K562 treated with DMSO at 1 percent for 4 hours (cell line): ENCODE data around the gene MEPE. TPM values are rescaled to one million over a fixed set of nuclear protein-coding genes. Genes with fewer than 3 reads are reported as not detected.

Experiments
- total RNA-seq: library from RNA; unstranded; fragments of 300-600 nt; gene quantifications from 2 replicates; pipeline ENCODE4 v1.2.3, GENCODE V29; 2022; ENCODE audit not compliant: insufficient read depth

The MEPE gene, protein sequence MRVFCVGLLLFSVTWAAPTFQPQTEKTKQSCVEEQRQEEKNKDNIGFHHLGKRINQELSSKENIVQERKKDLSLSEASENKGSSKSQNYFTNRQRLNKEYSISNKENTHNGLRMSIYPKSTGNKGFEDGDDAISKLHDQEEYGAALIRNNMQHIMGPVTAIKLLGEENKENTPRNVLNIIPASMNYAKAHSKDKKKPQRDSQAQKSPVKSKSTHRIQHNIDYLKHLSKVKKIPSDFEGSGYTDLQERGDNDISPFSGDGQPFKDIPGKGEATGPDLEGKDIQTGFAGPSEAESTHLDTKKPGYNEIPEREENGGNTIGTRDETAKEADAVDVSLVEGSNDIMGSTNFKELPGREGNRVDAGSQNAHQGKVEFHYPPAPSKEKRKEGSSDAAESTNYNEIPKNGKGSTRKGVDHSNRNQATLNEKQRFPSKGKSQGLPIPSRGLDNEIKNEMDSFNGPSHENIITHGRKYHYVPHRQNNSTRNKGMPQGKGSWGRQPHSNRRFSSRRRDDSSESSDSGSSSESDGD
- total RNA-seq: not detected in 2 replicates

DNA sequence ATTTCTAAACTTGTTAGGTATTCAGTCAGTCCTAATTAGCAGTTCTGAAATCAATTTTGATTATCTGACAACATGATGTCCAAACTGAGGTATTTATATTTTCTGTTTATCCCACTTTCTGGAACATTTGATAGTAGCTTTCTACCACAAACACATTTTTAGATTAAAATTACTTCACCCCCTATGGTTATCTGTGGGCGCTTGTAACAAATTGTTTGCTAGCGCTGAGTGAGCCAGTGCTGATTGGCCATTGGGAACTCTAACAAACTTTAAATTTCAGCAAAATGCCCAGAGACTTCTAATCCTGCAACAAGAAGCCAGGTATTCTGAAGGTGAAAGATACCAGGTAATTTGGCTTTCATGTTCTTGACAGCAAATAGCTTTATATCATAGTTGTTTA, at the start of gene MEPE:
Gene MEPE (plus strand): TSS at position 301 of the 400 bp plus-strand sequence. CDS start 1,746 bp downstream, outside the sequence.

GRCh38 chr4:87799301-87800113, 33.3 kb upstream of the MEPE start, which contains the start of gene IBSP:
TSS of gene IBSP (plus strand) at chr4:87799554. CDS start at chr4:87802362, 2,808 bp downstream.

Other genes starting within 250 kb of the MEPE start
- not detected in 2 replicates for gene DSPP, start 224.4 kb upstream of the MEPE start, total RNA-seq
- gene DMP1, start 182.7 kb upstream of the MEPE start, total RNA-seq: not detected in 2 replicates
- gene IBSP, start 33.4 kb upstream of the MEPE start, total RNA-seq: not detected in 2 replicates
- gene SPP1, start 142.7 kb downstream of the MEPE start, total RNA-seq: not detected in 2 replicates
- gene PKD2, start 174.7 kb downstream of the MEPE start, total RNA-seq: 0.37 and 0.64 TPM in 2 replicates